Keratinocyte (primary cell): Measurements from ENCODE around the gene EME1. TPM values are rescaled to one million over a fixed set of nuclear protein-coding genes. Genes with fewer than 3 reads are reported as not detected.

Experiments used
- DNase-seq: peaks from one replicate; pipeline ENCODE4 v3.0.0-alpha.2; 2011; ENCODE audit warnings: low read depth, missing footprints, low spot score
- FAIRE-seq: peaks from 2 replicates; lab custom pipeline; 2011; peaks lifted over from hg19 to GRCh38; lab: Jason Lieb, UNC
- H2AFZ ChIP-seq: 2 replicates; pipeline ENCODE4 v1.6.0; 2012; ENCODE audit warnings: low read length, control low read depth, inconsistent platforms; ENCODE audit not compliant: control insufficient read depth
- H3K27ac ChIP-seq: 2 replicates; pipeline ENCODE4 v1.5.1; 2011; ENCODE audit warnings: low read length; ENCODE audit not compliant: control insufficient read depth, insufficient read depth
- H3K27me3 ChIP-seq: 3 replicates; pipeline ENCODE4 v1.6.0; 2011; ENCODE audit warnings: low read length; ENCODE audit not compliant: control insufficient read depth, insufficient read depth; ENCODE audit errors: extremely low read depth
- H3K36me3 ChIP-seq, 2 experiments: 2 replicates in 1 of 2; 3 replicates in 1 of 2; pipeline ENCODE4 v1.5.1; 2011; ENCODE audit warnings: low read length in 2 of 2, mild to moderate bottlenecking in 1 of 2; ENCODE audit not compliant: control insufficient read depth in 2 of 2, insufficient read depth in 2 of 2; ENCODE audit errors: extremely low read depth in 1 of 2
- H3K4me1 ChIP-seq: 3 replicates; pipeline ENCODE4 v1.5.1; 2011; ENCODE audit warnings: low read length; ENCODE audit not compliant: control insufficient read depth, insufficient read depth; ENCODE audit errors: extremely low read depth
- H3K4me2 ChIP-seq: 3 replicates; pipeline ENCODE4 v1.6.0; 2011; ENCODE audit warnings: low read depth, low read length; ENCODE audit not compliant: control insufficient read depth, insufficient read depth; ENCODE audit errors: extremely low read depth
- H3K4me3 ChIP-seq, 3 experiments: fragments of 200-600 bp in 1 of 3; sonication (generic) in 1 of 3; 2 replicates in 2 of 3; 3 replicates in 1 of 3; pipeline ENCODE4 v1.5.1; 2011 to 2016; ENCODE audit warnings: low read length in 3 of 3, mild to moderate bottlenecking in 3 of 3, control low read depth in 2 of 3, inconsistent platforms in 1 of 3, low read depth in 1 of 3, mixed read lengths in 1 of 3, mixed run types in 1 of 3, moderate library complexity in 1 of 3; ENCODE audit not compliant: control insufficient read depth in 2 of 3, insufficient read depth in 2 of 3; ENCODE audit errors: extremely low read depth in 1 of 3
- H3K79me2 ChIP-seq: 2 replicates; pipeline ENCODE4 v1.6.0; 2012; ENCODE audit warnings: low read length; ENCODE audit not compliant: control insufficient read depth, insufficient read depth
- H3K9ac ChIP-seq: 3 replicates; pipeline ENCODE4 v1.6.0; 2011; ENCODE audit warnings: low read length; ENCODE audit not compliant: control insufficient read depth, insufficient read depth; ENCODE audit errors: extremely low read depth
- H3K9me1 ChIP-seq: 3 replicates; pipeline ENCODE4 v1.6.0; 2011; ENCODE audit warnings: low read length; ENCODE audit not compliant: control insufficient read depth, insufficient read depth; ENCODE audit errors: extremely low read depth
- H3K9me3 ChIP-seq: 2 replicates; pipeline ENCODE4 v1.5.1; 2012; ENCODE audit warnings: low read depth, low read length; ENCODE audit not compliant: control insufficient read depth
- H4K20me1 ChIP-seq: 3 replicates; pipeline ENCODE4 v1.6.0; 2011; ENCODE audit warnings: low read length; ENCODE audit not compliant: control insufficient read depth, insufficient read depth; ENCODE audit errors: extremely low read depth
- CTCF ChIP-seq, 3 experiments: IDR thresholded peaks in 1 of 3; conservative IDR thresholded peaks in 1 of 3; optimal IDR thresholded peaks in 1 of 3; 2 replicates in 2 of 3; 3 replicates in 1 of 3; pipeline versions ENCODE3 to v1.5.1; 2011; ENCODE audit warnings: low read length in 3 of 3, mild to moderate bottlenecking in 3 of 3, moderate library complexity in 2 of 3, control low read depth in 1 of 3, inconsistent platforms in 1 of 3; ENCODE audit not compliant: insufficient read depth in 2 of 3; ENCODE audit errors: extremely low read depth in 1 of 3
- EZH2 ChIP-seq: IDR thresholded peaks from one replicate; pipeline ENCODE4 v1.6.1; 2012; ENCODE audit warnings: inconsistent platforms, mild to moderate bottlenecking, low read length, moderate library complexity
- dilution Hi-C: fragments of 300-500 bp; cut with MboI; formaldehyde crosslinking; loops from one replicate; pipeline ENCODE4 v1.7.0; 2020; ENCODE audit warnings: low sequenced_read_pairs; ENCODE audit not compliant: extremely low pct_ligation_motif_present
- polyA plus RNA-seq, 5 experiments: library from polyadenylated mRNA; depleted of rRNA in 3 of 5; stranded (reverse) in 3 of 5; stranded (forward) in 1 of 5; unstranded in 1 of 5; fragments of >200 nt; gene quantifications; 1 replicate in 1 of 5; 2 replicates in 3 of 5; 3 replicates in 1 of 5; pipeline versions ENCODE4 v1.2.1 to v1.2.3, GENCODE V29; 2011 to 2012; ENCODE audit warnings: missing spikeins in 2 of 5, low read depth in 1 of 5, low replicate concordance in 1 of 5

The EME1 gene
- polyA plus RNA-seq, 1 donor (not counting 4 experiments of a cell fraction or from before 2014, with no cell fraction given): 4.7 TPM

DNA sequence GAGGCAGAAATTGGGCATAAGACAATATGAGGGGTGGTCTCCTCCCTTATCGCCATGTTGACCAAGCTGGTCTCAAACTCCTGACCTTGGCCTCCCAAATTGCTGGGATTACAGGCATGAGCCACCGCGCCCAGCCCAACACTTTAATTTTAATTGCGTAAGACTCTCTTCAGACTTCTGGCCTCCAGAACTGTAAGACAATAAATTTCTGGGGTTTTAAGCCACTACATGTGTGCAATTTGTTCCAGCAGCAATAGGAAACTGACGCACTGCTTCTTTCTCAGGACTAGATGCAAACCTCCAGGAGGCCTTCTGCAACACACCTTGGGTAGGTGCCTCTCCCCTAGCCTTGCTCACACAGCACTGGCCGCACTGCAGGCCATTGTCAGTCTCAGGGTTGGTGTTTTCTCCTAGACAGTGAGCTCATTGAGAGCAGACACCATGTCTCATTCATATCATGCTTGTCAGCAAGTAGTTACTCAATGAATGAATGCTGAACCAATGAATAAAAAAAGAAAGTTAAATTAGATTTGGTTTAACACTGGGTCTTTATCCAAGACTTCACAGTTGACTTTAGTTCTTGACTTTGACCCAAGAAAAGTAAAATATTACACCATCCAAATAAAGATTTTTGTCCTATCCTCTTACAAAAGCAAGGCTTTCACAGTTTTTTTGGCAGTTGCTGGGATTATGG lies 47.5 kb downstream of the EME1 start:
- H3K27me3 ChIP-seq: no peaks in the 10 kb centered on the region
- peak overlapping the region; percentile 41 for H2AFZ ChIP-seq
- TF ChIP-seq CTCF (optimal IDR thresholded peaks at IDR 0.05 in 1 of 3, IDR thresholded peaks at IDR 0.05 in 1 of 3, conservative IDR thresholded peaks at IDR 0.05 in 1 of 3; ENCODE audit: extremely low read depth in 1 of 3, insufficient read depth in 2 of 3, low read length in 3 of 3): no peak
- no peak for TF ChIP-seq EZH2
- H3K36me3 ChIP-seq: no peaks in the 10 kb centered on the region
- no peaks in the 10 kb centered on the region for H4K20me1 ChIP-seq
- peak overlapping the region; percentile 25 for H3K4me2 ChIP-seq
- FAIRE-seq (no peak), DNase-seq (no peak)
- H3K4me3 ChIP-seq: peak overlapping the region in 1 of 3 experiments; percentile 1
- no peak overlapping the region for H3K9ac ChIP-seq
- H3K79me2 ChIP-seq: no peaks in the 10 kb centered on the region
- no peaks in the 10 kb centered on the region for H3K9me1 ChIP-seq
- dilution Hi-C loops: no loop called here
- no peaks in the 10 kb centered on the region for H3K9me3 ChIP-seq
- H3K4me1 ChIP-seq: peaks cover 31% of the 10 kb centered on the region
- no peak overlapping the region for H3K27ac ChIP-seq

DNA sequence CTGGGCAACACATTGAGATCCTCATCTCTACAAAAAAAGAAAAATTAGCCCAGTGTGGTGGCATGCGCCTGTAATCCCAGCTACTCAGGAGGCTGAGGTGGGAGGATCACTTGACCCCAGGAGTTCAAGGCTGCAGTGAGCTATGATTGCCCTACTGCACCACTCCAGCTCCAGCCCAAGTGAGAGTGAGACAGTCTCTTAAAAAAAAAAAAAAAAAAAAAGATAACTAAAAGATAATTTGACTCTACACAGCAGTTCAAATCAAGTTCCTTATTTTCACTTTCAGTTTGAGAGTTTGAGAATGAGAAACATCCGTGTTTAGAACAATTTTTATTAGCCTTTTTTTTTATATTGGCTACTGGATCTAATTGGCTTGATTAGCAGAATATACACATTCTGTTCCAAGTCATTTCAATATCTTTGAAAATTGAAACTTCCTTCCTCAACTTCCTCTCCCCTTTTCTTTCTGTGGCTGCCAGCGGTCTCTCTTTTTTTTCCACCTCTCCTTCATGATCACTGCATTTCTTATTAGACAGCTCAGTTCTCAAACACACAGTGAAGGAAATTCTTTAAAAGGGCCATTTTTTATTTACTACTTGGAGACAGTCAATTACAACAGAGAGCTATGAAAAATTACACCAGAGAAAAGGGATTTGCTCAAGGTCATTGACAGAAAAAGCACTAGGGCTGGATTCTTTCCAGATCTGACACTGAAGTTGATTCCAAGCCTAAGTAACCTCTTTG lies 48.5 kb downstream of the EME1 start:
- H3K27me3 ChIP-seq: no peaks in the 10 kb centered on the region
- no peak for FAIRE-seq
- H3K9me3 ChIP-seq: no peaks in the 10 kb centered on the region
- no peaks in the 10 kb centered on the region for H3K9me1 ChIP-seq
- H3K4me3 ChIP-seq: peak overlapping the region in 2 of 3 experiments; percentile 44 to 52
- H3K4me1 ChIP-seq: peaks cover 33% of the 10 kb centered on the region
- peak overlapping the region; percentile 25 for H3K4me2 ChIP-seq
- peaks cover 1% of the 10 kb centered on the region for H3K79me2 ChIP-seq
- H2AFZ ChIP-seq: peak overlapping the region; percentile 41
- no peak overlapping the region for H3K27ac ChIP-seq
- H3K9ac ChIP-seq: peak overlapping the region; percentile 2
- no peaks in the 10 kb centered on the region for H4K20me1 ChIP-seq
- no peak for DNase-seq
- TF ChIP-seq EZH2 (no peak), CTCF (optimal IDR thresholded peaks at IDR 0.05 in 1 of 3, IDR thresholded peaks at IDR 0.05 in 1 of 3, conservative IDR thresholded peaks at IDR 0.05 in 1 of 3; ENCODE audit: extremely low read depth in 1 of 3, insufficient read depth in 2 of 3, low read length in 3 of 3) (no peak)
- dilution Hi-C loops: no loop called here
- H3K36me3 ChIP-seq: no peaks in the 10 kb centered on the region
